Epithelial cell of esophagus (primary cell): ENCODE data around the gene HECTD4.

Experiments
- DNase-seq: peaks from one replicate; pipeline ENCODE4 v3.0.0; 2010; ENCODE audit warnings: low read depth
- H3K4me3 ChIP-seq: 2 replicates; pipeline ENCODE4 v1.5.1; 2011; ENCODE audit warnings: mild to moderate bottlenecking, low read length, control low read depth
- TF ChIP-seq, protein P1 (sequence below): IDR thresholded peaks from 2 replicates; pipeline ENCODE4 v1.5.1; 2011; ENCODE audit warnings: low read depth, mild to moderate bottlenecking, low read length, control low read depth, inconsistent platforms; ENCODE audit not compliant: insufficient read depth; ENCODE audit errors: missing control alignments

The HECTD4 gene

DNA sequence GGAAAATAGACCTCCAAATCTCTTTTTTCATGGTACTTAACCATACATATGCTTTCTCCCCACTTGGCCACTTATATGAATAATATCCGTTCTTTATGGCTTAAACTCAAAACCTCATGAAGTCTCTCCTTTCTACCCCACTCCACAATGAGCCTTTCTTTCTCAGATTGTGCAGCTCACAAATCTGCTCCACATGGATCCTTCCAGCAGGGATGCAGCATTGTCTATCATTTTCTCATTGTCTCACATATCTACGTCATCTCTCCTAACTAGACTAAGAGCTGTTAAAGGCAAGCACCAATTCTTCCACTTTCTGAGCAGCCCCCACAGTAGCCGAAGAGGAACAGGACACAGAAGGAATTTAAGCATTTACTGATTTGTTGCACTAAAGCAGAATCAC, 106.4 kb downstream of the HECTD4 start:
- DNase-seq: no peak
- H3K4me3 ChIP-seq: no peak overlapping the region
- TF ChIP-seq, protein P1, sequence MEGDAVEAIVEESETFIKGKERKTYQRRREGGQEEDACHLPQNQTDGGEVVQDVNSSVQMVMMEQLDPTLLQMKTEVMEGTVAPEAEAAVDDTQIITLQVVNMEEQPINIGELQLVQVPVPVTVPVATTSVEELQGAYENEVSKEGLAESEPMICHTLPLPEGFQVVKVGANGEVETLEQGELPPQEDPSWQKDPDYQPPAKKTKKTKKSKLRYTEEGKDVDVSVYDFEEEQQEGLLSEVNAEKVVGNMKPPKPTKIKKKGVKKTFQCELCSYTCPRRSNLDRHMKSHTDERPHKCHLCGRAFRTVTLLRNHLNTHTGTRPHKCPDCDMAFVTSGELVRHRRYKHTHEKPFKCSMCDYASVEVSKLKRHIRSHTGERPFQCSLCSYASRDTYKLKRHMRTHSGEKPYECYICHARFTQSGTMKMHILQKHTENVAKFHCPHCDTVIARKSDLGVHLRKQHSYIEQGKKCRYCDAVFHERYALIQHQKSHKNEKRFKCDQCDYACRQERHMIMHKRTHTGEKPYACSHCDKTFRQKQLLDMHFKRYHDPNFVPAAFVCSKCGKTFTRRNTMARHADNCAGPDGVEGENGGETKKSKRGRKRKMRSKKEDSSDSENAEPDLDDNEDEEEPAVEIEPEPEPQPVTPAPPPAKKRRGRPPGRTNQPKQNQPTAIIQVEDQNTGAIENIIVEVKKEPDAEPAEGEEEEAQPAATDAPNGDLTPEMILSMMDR: no peak

DNA sequence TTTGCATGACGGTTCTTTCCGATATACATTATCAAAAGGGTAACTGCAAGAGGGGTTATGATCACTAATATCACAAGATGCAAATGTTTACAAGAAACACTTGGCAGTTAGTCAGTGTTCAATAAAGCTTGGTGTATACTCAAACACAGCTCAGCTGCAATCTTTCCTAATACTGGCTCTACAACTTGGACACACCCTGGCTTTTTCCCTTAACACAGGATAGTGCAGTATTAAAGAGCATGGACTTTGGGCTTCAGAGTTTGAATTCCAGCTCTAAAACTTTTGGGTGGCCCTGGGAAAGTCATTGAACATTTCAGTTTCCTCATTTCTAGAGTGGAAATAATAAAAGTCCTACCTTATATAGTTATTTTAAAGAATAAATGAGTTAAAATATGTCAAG, 107.0 kb downstream of the HECTD4 start:
- DNase-seq: peak; percentile 41
- H3K4me3 ChIP-seq: no peak overlapping the region
- TF ChIP-seq, protein P1: no peak

DNA sequence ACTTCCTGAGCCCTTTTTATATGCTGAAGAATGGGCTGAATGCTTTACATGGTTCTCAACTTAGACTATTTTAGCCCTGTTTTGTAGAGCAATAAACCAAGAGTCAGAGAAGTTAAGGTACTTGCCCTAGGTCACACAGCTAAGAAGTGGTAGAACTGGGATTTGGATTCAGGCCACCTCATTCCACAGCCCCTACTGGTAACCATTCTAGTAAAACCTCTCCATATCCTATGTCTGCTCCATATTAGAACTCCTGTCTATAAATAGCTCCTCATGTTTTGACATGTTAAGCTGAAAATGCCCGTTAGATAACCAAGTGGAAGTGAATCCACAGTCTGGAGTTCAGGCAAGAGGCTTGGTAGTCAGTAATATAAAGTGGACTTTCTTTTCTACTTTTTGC, 111.6 kb downstream of the HECTD4 start:
- H3K4me3 ChIP-seq: no peak overlapping the region
- TF ChIP-seq, protein P1: no peak
- DNase-seq: peak; percentile 42

DNA sequence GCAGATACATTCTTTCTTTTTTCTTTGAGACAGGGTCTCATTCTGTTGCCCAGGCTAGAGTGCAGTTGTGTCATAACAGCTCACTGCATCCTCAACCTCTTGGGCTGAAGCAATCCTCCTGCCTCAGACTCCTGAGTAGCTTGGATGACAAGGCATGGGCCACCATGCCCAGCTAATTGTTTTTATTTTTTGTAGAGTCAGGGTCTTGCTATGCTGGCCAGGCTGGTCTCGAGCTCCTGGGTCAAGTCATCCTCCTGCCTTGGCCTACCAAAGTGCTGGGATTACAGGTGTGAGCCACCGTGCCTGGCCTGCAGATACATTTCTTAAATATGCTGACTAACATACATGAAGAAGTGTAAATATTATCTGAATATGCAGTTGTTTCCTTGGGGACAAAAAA, 115.8 kb downstream of the HECTD4 start:
- DNase-seq: no peak
- no peak overlapping the region for H3K4me3 ChIP-seq
- TF ChIP-seq, protein P1: no peak

DNA sequence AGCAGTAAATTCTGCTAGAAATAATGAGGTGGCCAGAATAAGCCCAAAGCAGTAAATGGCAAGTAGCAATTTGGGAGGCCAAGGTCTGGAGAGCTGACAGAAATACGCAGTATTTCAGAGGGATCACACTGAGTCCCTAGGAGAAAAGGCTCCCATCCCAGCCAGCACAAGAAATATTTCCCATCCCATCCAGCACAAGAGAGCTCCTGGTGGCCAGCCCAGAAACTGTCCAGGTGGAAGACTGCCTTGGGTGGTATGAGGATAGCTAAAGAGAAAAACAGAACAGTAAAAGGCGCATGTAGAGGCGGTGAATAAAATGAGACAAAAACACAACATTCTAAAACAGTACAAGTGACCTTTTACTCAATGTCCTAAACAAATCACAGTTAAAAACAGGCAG, 120.7 kb downstream of the HECTD4 start:
- TF ChIP-seq, protein P1: peak; percentile 46
- no peak overlapping the region for H3K4me3 ChIP-seq
- DNase-seq: peak; percentile 12

DNA sequence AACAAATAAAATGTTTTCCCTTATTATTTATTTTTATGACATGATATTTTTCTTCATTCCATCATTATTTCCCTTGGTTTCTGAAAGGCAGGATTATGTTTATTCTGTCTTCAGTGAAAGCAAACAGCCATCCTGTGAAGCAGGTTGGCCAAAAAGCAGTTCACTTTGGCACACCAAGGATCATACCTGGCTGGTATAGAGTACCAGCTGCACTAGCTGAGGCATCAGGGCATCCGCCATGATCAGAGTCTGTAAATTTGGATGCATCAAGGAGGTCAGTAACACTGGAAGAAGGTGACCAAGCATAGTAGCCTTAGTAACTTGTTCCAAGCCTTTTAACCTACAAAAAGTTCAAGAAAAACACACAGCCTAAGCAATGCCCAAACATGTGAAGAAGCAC, 123.3 kb downstream of the HECTD4 start:
- no peak overlapping the region for H3K4me3 ChIP-seq
- TF ChIP-seq, protein P1: no peak
- no peak for DNase-seq

DNA sequence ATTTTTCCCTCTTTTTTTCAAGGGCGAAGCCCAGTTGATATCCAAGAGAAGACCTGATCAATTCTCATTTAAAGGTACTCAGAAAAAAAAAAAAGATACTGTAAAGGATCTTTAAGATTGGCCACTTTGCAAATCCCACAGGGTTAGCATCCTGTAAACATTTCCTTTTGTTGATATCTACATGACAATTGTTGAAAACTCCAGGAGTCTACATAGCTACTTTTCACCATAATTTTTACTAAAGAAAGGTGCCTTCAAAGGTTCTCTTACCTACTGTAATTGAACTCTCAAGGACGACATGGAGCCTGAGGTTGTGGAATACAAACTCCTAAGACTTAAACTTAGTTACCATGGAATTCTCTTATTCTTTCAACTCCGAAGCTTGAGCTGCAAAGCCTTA, 125.5 kb downstream of the HECTD4 start:
- no peak overlapping the region for H3K4me3 ChIP-seq
- DNase-seq: no peak
- TF ChIP-seq, protein P1: no peak
